WTC11 (cell line): ENCODE results near the gene POMT2. TPM values are rescaled to one million over a fixed set of nuclear protein-coding genes. Genes with fewer than 3 reads are reported as not detected.

Source experiments
- ATAC-seq: fragments of 200-7000 bp; cut with Tn5 transposase; 2 replicates; pipeline ENCODE4 v1.10.0; 2021; ENCODE audit warnings: mild to moderate bottlenecking, moderate library complexity
- CTCF ChIA-PET: fragments of 300-600 bp; sonication (Branson Sonifier 250); formaldehyde crosslinking; loops from one replicate; lab custom pipeline; 2021; ENCODE audit warnings: antibody characterized with exemption; lab: Charles Lee
- POLR2A ChIA-PET: fragments of 350-600 bp; sonication (Branson Sonifier 250); formaldehyde crosslinking; loops from one replicate; lab custom pipeline; 2021; ENCODE audit warnings: antibody characterized with exemption; lab: Charles Lee
- DNase-seq: peaks from one replicate; pipeline ENCODE4 v3.0.0; 2021; ENCODE audit warnings: low spot score
- H3K27ac Mint-ChIP-seq: 2 replicates; pipeline ENCODE4 v1.8.0; 2021; ENCODE audit warnings: mixed read lengths
- H3K27me3 Mint-ChIP-seq: 2 replicates; pipeline ENCODE4 v1.8.0; 2021; ENCODE audit warnings: low read depth, mild to moderate bottlenecking, moderate library complexity, mixed read lengths
- H3K36me3 Mint-ChIP-seq: 2 replicates; pipeline ENCODE4 v1.8.0; 2021; ENCODE audit warnings: mixed read lengths
- H3K4me1 Mint-ChIP-seq: 2 replicates; pipeline ENCODE4 v1.8.0; 2022; ENCODE audit warnings: mixed read lengths
- H3K4me3 Mint-ChIP-seq: 2 replicates; pipeline ENCODE4 v1.8.0; 2021; ENCODE audit warnings: mild to moderate bottlenecking, moderate library complexity, mixed read lengths
- H3K9me3 Mint-ChIP-seq: 2 replicates; pipeline ENCODE4 v1.8.0; 2021; ENCODE audit warnings: mixed read lengths
- AR ChIP-seq: fragments of 250-450 bp; sonication (Bioruptor Pico); IDR thresholded peaks from 2 replicates; pipeline ENCODE4 v1.9.0; 2021; ENCODE audit warnings: mild to moderate bottlenecking
- CREM ChIP-seq: sonication (generic); formaldehyde crosslinking; IDR thresholded peaks from 2 replicates; pipeline ENCODE4 v1.8.1; 2022; ENCODE audit warnings: mild to moderate bottlenecking, missing genetic modification reagents, moderate library complexity
- CTCF ChIP-seq: fragments of 200-600 bp; IDR thresholded peaks from 2 replicates; pipeline ENCODE4 v1.8.0; 2022; ENCODE audit warnings: antibody characterized with exemption
- E2F1 ChIP-seq: sonication (generic); formaldehyde crosslinking; IDR thresholded peaks from 2 replicates; pipeline ENCODE4 v1.8.0; 2022; ENCODE audit warnings: mild to moderate bottlenecking, missing genetic modification reagents
- ELF4 ChIP-seq: sonication (generic); formaldehyde crosslinking; IDR thresholded peaks from 2 replicates; pipeline ENCODE4 v1.8.1; 2022; ENCODE audit warnings: low read depth, mild to moderate bottlenecking, moderate library complexity, missing genetic modification reagents
- EMX1 ChIP-seq: fragments of 250-450 bp; sonication (Bioruptor Pico); IDR thresholded peaks from 2 replicates; pipeline ENCODE4 v1.8.0; 2021; ENCODE audit warnings: mild to moderate bottlenecking
- ESRRA ChIP-seq: sonication (generic); formaldehyde crosslinking; IDR thresholded peaks from 2 replicates; pipeline ENCODE4 v1.8.1; 2022; ENCODE audit warnings: mild to moderate bottlenecking, missing genetic modification reagents, borderline replicate concordance
- IRF1 ChIP-seq: sonication (generic); formaldehyde crosslinking; IDR thresholded peaks from 2 replicates; pipeline ENCODE4 v1.8.0; 2023; ENCODE audit warnings: missing genetic modification reagents
- MAX ChIP-seq: sonication (generic); formaldehyde crosslinking; IDR thresholded peaks from 2 replicates; pipeline ENCODE4 v1.8.0; 2022; ENCODE audit warnings: mild to moderate bottlenecking, missing genetic modification reagents
- MXD4 ChIP-seq: fragments of 250-450 bp; sonication (Bioruptor Pico); IDR thresholded peaks from 2 replicates; pipeline ENCODE4 v1.8.0; 2021; ENCODE audit warnings: mild to moderate bottlenecking, moderate library complexity, borderline replicate concordance
- OVOL2 ChIP-seq: fragments of 250-450 bp; sonication (Bioruptor Pico); IDR thresholded peaks from 2 replicates; pipeline ENCODE4 v1.9.0; 2021; ENCODE audit warnings: mild to moderate bottlenecking, borderline replicate concordance
- PREB ChIP-seq: sonication (generic); formaldehyde crosslinking; IDR thresholded peaks from 2 replicates; pipeline ENCODE4 v1.8.1; 2022; ENCODE audit warnings: mild to moderate bottlenecking, missing genetic modification reagents, moderate library complexity, borderline replicate concordance
- ZBTB43 ChIP-seq: sonication (generic); formaldehyde crosslinking; IDR thresholded peaks from 2 replicates; pipeline ENCODE4 v1.8.1; 2023; ENCODE audit warnings: mild to moderate bottlenecking, missing genetic modification reagents
- ZNF121 ChIP-seq: sonication (generic); formaldehyde crosslinking; IDR thresholded peaks from 2 replicates; pipeline ENCODE4 v1.8.0; 2023; ENCODE audit warnings: missing genetic modification reagents
- ZNF138 ChIP-seq: sonication (generic); formaldehyde crosslinking; conservative IDR thresholded peaks from 2 replicates; pipeline ENCODE4 v1.8.1; 2022; ENCODE audit warnings: mild to moderate bottlenecking, moderate library complexity, missing genetic modification reagents
- ZNF219 ChIP-seq: sonication (generic); formaldehyde crosslinking; IDR thresholded peaks from 2 replicates; pipeline ENCODE4 v1.8.0; 2023; ENCODE audit warnings: missing genetic modification reagents, mild to moderate bottlenecking, borderline replicate concordance
- ZNF423 ChIP-seq: fragments of 250-450 bp; sonication (Bioruptor Pico); IDR thresholded peaks from 2 replicates; pipeline ENCODE4 v2.1.2; 2022; ENCODE audit warnings: mild to moderate bottlenecking, moderate library complexity
- ZNF425 ChIP-seq: fragments of 250-450 bp; sonication (Bioruptor Pico); conservative IDR thresholded peaks from 2 replicates; pipeline ENCODE4 v1.9.0; 2021; ENCODE audit warnings: mild to moderate bottlenecking
- ZNF512 ChIP-seq: sonication (generic); formaldehyde crosslinking; IDR thresholded peaks from 2 replicates; pipeline ENCODE4 v1.8.1; 2022; ENCODE audit warnings: missing genetic modification reagents, borderline replicate concordance
- ZSCAN18 ChIP-seq: fragments of 250-450 bp; sonication (Bioruptor Pico); IDR thresholded peaks from 2 replicates; pipeline ENCODE4 v2.1.2; 2022; ENCODE audit warnings: mild to moderate bottlenecking, moderate library complexity
- total RNA-seq: library from RNA; stranded (reverse); gene quantifications from 3 replicates; pipeline ENCODE4 v1.2.3, GENCODE V29; 2021

Gene POMT2
- total RNA-seq, 1 experiment from 2014 or later, result 38.7 TPM

- Mint-ChIP-seq H3K27ac (no peak overlapping the region), H3K9me3 (no peaks in the 10 kb centered on the region), H3K36me3 (no peaks in the 10 kb centered on the region; the same call in 1 of the 2 replicates), H3K27me3 (no peaks in the 10 kb centered on the region), H3K4me3 (no peak overlapping the region), H3K4me1 (peaks cover 2% of the 10 kb centered on the region; the same call in 1 of the 2 replicates)
- peak; percentile 97 for ATAC-seq
- no peak for TF ChIP-seq IRF1
- TF ChIP-seq EMX1 (CRISPR knock-in tag), result no peak
- 0 out of 2 replicates have a peak, but pooled peaks have one; percentile 56 for TF ChIP-seq ZNF121 (CRISPR knock-in tag)
- TF ChIP-seq MAX, result no peak
- TF ChIP-seq PREB (CRISPR knock-in tag), result no peak
- TF ChIP-seq CTCF, result peak; percentile 80
- TF ChIP-seq ZNF423 (CRISPR knock-in tag), result no peak
- ChIA-PET CTCF (interaction anchor here (0.6 to 2.6 kb wide), 21 partner anchors 9 to 249 kb away, joined by 3 to 59 read pairs (median 4); partner anchors contain the start of gene GSTZ1), POLR2A (no interaction called here)
- DNase-seq, result peak; percentile 90
Measured at GRCh38 chr14:77301103-77301502, 19.6 kb downstream of the POMT2 start.

GRCh38 chr14:77299771-77300170 lies 20.9 kb downstream of the POMT2 start:
- ATAC-seq, result no peak
- no peaks in the 10 kb centered on the region for H3K27me3 Mint-ChIP-seq
- ChIA-PET POLR2A (no interaction called here), CTCF (no interaction called here)
- H3K9me3 Mint-ChIP-seq, result no peaks in the 10 kb centered on the region
- H3K27ac Mint-ChIP-seq, result no peak overlapping the region
- no peak overlapping the region for H3K4me3 Mint-ChIP-seq
- peaks cover 4% of the 10 kb centered on the region for H3K36me3 Mint-ChIP-seq
- no peak for DNase-seq
- H3K4me1 Mint-ChIP-seq, result peaks cover 6% of the 10 kb centered on the region
- TF ChIP-seq E2F1 (CRISPR knock-in tag), result no peak
- TF ChIP-seq CREM (CRISPR knock-in tag), result no peak
- TF ChIP-seq ZNF512 (CRISPR knock-in tag), result no peak
- TF ChIP-seq ZNF425 (CRISPR knock-in tag), result no peak
- TF ChIP-seq ELF4 (CRISPR knock-in tag), result no peak
- no peak for TF ChIP-seq ZSCAN18 (CRISPR knock-in tag)
- TF ChIP-seq ZNF219 (CRISPR knock-in tag), result no peak
- no peak for TF ChIP-seq ZNF138
- TF ChIP-seq OVOL2, result no peak
- no peak for TF ChIP-seq AR (CRISPR knock-in tag)
- no peak for TF ChIP-seq ESRRA (CRISPR knock-in tag)
- no peak for TF ChIP-seq ZNF423 (CRISPR knock-in tag)
- no peak for TF ChIP-seq MXD4 (CRISPR knock-in tag)
- TF ChIP-seq ZBTB43 (CRISPR knock-in tag), result no peak
